A549 (cell line): ENCODE data around the gene DRD3.

ENCODE experiments used
- CHD2 ChIP-seq: fragments of 150-350 bp; IDR thresholded peaks from 2 replicates; pipeline ENCODE4 v1.6.1; 2014; ENCODE audit warnings: low read length; ENCODE audit not compliant: partially characterized antibody
- EP300 ChIP-seq, 2 experiments: fragments of >200 bp; sonication (Bioruptor Twin); formaldehyde crosslinking; IDR thresholded peaks; 2 replicates in 1 of 2; 3 replicates in 1 of 2; pipeline ENCODE4 v1.6.1; 2016 to 2017
- TF ChIP-seq, protein P1 (sequence below): fragments of >200 bp; sonication (Bioruptor Twin); formaldehyde crosslinking; IDR thresholded peaks from 3 replicates; pipeline ENCODE4 v1.5.1; 2016

- TF ChIP-seq, protein P1, sequence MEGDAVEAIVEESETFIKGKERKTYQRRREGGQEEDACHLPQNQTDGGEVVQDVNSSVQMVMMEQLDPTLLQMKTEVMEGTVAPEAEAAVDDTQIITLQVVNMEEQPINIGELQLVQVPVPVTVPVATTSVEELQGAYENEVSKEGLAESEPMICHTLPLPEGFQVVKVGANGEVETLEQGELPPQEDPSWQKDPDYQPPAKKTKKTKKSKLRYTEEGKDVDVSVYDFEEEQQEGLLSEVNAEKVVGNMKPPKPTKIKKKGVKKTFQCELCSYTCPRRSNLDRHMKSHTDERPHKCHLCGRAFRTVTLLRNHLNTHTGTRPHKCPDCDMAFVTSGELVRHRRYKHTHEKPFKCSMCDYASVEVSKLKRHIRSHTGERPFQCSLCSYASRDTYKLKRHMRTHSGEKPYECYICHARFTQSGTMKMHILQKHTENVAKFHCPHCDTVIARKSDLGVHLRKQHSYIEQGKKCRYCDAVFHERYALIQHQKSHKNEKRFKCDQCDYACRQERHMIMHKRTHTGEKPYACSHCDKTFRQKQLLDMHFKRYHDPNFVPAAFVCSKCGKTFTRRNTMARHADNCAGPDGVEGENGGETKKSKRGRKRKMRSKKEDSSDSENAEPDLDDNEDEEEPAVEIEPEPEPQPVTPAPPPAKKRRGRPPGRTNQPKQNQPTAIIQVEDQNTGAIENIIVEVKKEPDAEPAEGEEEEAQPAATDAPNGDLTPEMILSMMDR = no peak
- TF ChIP-seq EP300 (IDR thresholded peaks at IDR 0.05) = no peak
- TF ChIP-seq CHD2 = no peak
These were observed 83.1 kb downstream of the DRD3 start for GRCh38 chr3:114095796-114096195.
